NK-92 (cell line): Measurements from ENCODE around the gene METTL22.

Source experiments
- DNase-seq: peaks from one replicate; lab custom pipeline; 2025; ENCODE audit not compliant: unreplicated experiment; lab: John Stamatoyannopoulos, UW

The METTL22 gene

GRCh38 chr16:8686879-8687278 is 65.4 kb downstream of the METTL22 start:
- no peak for DNase-seq

DNA sequence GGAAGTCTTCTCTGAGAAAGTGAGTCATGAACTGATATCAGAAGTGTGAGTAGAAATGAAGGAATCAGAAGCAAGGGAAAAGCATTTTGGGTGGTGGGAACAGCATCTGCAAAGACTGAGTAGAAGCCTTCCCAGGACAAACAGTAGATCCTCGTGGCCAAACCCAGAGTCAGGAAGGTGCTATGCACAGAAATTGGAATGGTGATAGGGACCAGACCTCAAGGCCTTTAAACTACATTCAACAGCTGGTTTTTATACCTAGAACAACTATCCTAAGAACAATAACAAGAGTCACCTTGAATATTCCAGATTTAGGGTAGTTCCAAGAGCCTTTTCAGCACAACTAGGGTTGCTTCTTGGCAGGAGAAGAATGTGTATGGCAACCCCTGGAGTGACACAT is 68.2 kb downstream of the METTL22 start:
- no peak for DNase-seq

- DNase-seq: no peak
Measured at GRCh38 chr16:8691728-8692127, 70.2 kb downstream of the METTL22 start.

DNA sequence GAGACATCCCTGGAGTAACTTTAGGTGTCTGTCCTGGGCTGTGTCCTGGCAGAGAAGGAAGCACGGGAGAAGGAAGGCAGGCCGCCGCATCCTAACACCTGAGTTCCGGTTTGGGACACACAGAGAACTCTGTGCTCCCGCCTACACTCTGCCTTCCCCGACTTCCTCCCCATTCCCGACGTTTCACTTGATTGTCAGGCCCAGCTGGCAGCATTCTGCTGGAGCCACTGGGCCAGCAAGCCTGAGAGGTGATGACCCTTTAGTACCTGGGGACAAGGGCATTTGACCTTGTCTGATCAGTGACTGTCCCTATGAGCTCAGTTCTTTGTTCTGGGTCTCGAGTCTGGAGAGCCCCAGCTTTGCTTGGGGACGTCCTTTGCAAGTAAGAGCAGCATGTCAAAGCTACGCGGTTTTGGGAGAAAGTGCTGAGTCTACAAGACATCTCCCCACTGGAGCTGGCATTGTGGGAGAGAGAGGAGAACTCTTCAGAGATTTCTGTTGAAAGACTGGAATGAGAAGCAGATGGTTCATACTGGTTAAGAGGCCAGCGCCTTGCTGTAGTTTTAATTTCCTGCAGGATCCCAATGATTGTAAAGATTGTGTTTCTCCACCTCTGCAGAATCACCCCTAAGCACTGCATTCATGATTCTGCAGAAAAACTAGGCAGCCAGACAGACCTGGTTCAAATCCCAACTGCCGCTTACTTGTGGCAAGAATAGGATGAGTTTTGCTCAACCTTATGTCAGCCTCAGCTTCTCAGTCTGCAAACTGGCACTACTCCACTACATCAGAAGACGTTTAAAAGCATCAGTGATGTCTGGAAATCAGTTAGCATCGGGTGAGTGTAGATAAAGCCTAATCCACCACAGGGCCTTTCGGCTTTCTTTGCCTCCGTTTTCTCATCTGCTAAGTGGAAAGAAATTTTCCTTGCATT is 73.6 kb downstream of the METTL22 start:
- DNase-seq: no peak

- DNase-seq: no peak
Measured at GRCh38 chr16:8696880-8697279, 75.4 kb downstream of the METTL22 start.

- DNase-seq: no peak
Measured at GRCh38 chr16:8697965-8698364, 76.5 kb downstream of the METTL22 start.
